Stomach smooth muscle (tissue), 2 donors: ENCODE data around the gene PUS1.

Experiments
- H3K27ac ChIP-seq: one replicate; pipeline ENCODE4 v1.7.0; 2013; ENCODE audit warnings: mild to moderate bottlenecking, low read length, inconsistent platforms
- H3K27me3 ChIP-seq, 2 donors: one replicate each; pipeline ENCODE4 v1.7.0; 2013; ENCODE audit warnings: low read length in 2 of 2; ENCODE audit not compliant: insufficient read depth in 2 of 2, control insufficient read depth in 1 of 2
- H3K36me3 ChIP-seq, 2 donors: one replicate each; pipeline ENCODE4 v1.7.0; 2013; ENCODE audit warnings: low read length in 2 of 2; ENCODE audit not compliant: control insufficient read depth in 2 of 2, insufficient read depth in 2 of 2
- H3K4me1 ChIP-seq: one replicate; pipeline ENCODE4 v1.7.0; 2013; ENCODE audit warnings: low read length; ENCODE audit not compliant: control insufficient read depth, insufficient read depth
- H3K4me3 ChIP-seq, 2 donors: one replicate each; pipeline ENCODE4 v1.7.0; 2013; ENCODE audit warnings: low read length in 2 of 2
- H3K9ac ChIP-seq, 2 donors: one replicate each; pipeline ENCODE4 v1.7.0; 2013; ENCODE audit warnings: low read length in 2 of 2, mild to moderate bottlenecking in 1 of 2
- H3K9me3 ChIP-seq, 2 donors: one replicate each; pipeline ENCODE4 v1.7.0; 2013; ENCODE audit warnings: low read length in 2 of 2; ENCODE audit not compliant: control insufficient read depth in 2 of 2
- donor health status: healthy.
- donor health status: Pancreatic carcinoma.

PUS1 gene

DNA sequence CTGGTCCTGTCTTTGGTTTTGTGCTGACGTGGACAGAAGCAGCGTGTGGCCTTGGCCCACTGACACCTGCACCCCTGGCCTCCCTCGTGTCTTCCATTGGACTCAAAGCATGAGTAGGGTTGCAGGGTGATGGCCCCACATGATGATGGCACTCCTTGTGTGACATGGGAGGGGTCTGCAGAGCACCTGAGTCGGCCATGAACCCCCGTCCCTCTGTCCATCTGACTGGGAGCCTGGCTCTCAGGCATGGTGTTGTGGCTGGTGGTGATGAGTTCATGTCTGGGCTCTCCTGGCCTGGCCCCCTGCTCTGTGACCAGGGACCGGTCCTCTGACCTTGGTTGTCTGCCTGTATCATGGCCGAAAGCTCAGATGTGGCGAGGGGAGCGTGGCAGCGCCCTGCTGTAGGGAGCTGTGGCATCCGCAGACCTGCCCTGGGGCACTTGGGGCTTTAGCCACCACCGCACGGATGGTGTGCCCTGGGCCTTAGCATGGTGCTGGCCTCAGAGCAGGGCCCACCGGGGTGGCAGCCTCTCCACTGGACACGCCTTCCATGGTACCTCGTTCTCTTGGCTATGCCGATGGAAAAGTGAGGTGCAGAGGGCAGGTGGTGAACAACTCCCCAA lies 17.9 kb upstream of the PUS1 start:
- no peaks in the 10 kb centered on the region for H3K27me3 ChIP-seq
- H3K27ac ChIP-seq: no peak overlapping the region
- no peak overlapping the region for H3K9ac ChIP-seq
- peaks cover 20% of the 10 kb centered on the region for H3K4me1 ChIP-seq
- H3K36me3 ChIP-seq: peaks cover 29 to 57% of the 10 kb centered on the region in 2 donors
- no peak overlapping the region for H3K4me3 ChIP-seq
- H3K9me3 ChIP-seq: no peaks in the 10 kb centered on the region

DNA sequence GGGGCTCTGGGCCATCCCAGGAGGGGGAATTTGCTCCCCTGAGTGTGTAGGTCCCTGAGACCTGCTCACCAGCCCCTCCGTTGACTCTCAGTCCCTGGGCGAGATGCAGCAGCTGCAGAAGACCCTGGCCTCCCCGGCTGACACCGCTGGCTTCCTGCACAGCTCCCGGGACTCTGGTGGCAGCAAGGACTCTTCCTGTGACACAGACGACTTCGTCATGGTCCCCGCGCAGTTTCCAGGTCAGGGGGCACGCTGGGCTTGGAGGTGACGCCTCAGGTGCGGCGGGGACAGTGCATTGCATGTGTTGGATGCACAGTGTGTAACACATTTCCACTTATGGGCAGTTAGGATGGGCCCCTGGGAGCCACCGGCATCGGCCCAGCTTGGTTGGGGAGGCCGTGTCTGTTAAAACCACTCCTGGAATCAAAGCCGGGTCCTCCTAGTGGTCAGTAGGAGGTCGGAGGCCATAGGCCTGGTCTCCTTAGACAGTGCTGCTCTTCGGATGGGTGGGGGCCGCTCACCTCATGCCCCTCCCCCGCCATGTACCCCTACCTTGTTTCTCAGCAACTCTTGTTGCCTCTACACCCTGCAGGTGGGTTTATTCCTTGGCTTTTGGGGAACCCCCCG lies 17.1 kb upstream of the PUS1 start:
- Histone ChIP-seq H3K9me3 (no peaks in the 10 kb centered on the region), H3K4me1 (peaks cover 20% of the 10 kb centered on the region), H3K4me3 (no peak overlapping the region), H3K36me3 (peaks cover 32 to 56% of the 10 kb centered on the region in 2 donors), H3K9ac (no peak overlapping the region), H3K27me3 (no peaks in the 10 kb centered on the region), H3K27ac (peak overlapping the region; percentile 67)

DNA sequence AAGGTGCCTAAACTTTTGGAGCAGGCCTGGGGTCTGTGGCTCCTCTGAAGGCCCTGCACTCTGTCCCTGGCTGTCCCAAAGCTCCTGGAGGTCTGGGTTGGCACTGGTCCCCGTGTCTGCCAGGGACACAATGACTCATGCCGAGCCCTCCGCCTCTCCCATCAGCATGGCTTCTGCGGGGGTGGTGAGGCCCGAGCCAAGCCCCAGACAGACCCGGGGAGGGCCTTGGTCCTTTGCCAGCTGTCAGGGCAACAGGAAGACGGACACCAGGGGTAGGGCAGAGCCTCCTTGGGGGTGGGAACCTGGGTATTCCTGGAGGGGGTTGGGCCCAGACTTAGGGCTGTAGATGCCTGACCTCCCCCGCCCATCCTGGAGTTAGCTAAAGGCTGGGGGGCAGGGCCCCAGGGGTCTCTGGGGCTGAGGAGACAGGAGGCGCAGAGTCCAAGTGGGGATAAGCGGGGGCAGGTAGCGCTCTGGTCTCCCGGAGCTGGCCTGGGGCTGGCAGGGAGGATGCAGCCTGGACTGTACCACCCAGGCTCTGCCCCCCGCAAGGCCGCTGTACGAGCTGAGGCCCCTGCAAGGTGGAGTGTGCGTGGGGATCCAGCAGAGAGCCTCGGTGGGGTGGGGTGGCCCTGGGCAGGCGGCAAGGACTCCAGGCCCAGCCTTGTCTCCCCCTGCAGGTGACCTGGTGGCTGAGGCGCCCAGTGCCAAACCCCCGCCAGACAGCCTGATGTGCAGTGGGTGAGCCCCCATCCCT lies 16.4 kb upstream of the PUS1 start:
- H3K4me3 ChIP-seq: no peak overlapping the region
- no peaks in the 10 kb centered on the region for H3K27me3 ChIP-seq
- H3K9me3 ChIP-seq: no peaks in the 10 kb centered on the region
- H3K9ac ChIP-seq: no peak overlapping the region
- peaks cover 20% of the 10 kb centered on the region for H3K4me1 ChIP-seq
- H3K27ac ChIP-seq: peak overlapping the region; percentile 67
- peaks cover 30 to 52% of the 10 kb centered on the region in 2 donors for H3K36me3 ChIP-seq

DNA sequence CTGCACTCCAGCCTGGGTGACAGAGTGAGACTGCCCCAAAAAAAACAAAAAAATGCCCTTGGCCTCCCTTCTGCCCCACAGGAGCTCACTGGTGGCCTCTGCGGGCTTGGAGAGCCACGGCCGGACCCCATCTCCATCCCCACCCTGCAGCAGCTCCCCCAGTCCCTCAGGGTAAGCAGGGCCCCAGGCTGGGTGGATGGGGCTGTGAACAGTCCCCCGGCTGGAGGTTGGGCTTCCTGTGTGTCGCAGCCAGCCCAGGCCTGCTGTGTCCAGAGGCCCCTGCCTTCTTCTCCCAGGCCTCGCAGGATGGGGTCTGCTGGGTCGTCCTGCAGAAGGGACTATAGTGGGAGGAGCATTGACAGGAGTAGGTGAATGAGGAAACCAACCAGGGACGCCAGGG lies 15.4 kb upstream of the PUS1 start:
- Histone ChIP-seq H3K4me1 (peaks cover 20% of the 10 kb centered on the region), H3K9ac (no peak overlapping the region), H3K27ac (no peak overlapping the region), H3K36me3 (peaks cover 30 to 52% of the 10 kb centered on the region in 2 donors), H3K9me3 (no peaks in the 10 kb centered on the region), H3K27me3 (no peaks in the 10 kb centered on the region), H3K4me3 (no peak overlapping the region)

DNA sequence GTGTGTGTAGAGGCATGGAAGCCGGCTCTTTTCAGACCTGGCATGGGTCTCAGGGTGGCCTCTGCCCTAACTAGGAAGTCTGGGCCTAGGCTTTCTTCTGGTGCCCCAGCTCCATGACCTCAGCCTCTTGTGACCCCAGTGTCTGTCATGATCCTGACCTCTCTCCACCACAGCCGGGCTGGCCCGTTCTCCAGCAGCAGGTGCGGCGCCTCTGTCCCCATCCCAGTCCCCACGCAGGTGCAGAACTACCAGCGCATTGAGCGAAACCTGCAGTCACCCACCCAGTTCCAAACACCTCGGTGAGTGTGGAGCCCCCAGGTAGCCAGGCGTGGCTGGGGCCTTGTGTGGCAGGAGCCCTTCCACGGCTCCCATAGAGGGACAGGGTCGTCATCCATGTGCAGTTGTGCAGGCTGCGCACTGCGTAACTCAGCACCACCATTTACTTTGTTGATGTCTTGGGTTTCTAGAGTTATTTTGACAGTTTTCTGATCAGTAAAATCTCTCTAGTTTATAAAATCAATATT lies 14.8 kb upstream of the PUS1 start:
- H3K27ac ChIP-seq: no peak overlapping the region
- H3K27me3 ChIP-seq: no peaks in the 10 kb centered on the region
- H3K4me1 ChIP-seq: peaks cover 20% of the 10 kb centered on the region
- peaks cover 30 to 50% of the 10 kb centered on the region in 2 donors for H3K36me3 ChIP-seq
- H3K9me3 ChIP-seq: no peaks in the 10 kb centered on the region
- H3K9ac ChIP-seq: no peak overlapping the region
- no peak overlapping the region for H3K4me3 ChIP-seq

DNA sequence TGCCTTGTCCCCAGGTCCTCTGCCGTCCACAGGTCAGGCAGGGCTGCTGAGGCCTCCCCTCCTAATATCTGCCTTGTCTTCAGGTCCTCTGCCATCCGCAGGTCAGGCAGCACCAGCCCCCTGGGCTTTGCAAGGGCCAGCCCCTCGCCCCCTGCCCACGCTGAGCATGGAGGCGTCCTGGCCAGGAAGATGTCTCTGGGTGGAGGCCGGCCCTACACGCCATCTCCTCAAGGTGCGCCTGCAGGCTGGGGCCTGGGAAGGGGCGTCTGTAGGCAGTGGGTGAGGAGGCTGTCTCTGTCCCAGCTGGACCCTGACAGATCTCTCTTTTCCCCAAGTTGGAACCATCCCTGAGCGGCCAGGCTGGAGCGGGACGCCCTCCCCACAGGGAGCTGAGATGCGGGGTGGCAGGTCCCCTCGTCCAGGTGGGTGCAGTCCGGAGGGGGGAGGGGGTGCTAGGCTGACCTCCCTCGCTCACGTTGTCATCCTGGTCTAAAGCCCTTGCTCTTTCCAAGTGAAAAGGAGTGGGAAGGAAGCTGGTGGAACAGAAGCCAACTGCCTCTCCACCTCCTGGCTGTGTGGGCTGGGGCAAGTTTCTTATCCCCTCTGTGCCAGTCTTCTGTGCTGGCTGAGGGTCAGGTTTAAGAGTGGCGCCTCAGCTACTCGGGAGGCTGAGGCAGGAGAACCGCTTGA lies 13.9 kb upstream of the PUS1 start:
- H3K4me1 ChIP-seq: peaks cover 20% of the 10 kb centered on the region
- H3K36me3 ChIP-seq: peaks cover 30 to 49% of the 10 kb centered on the region in 2 donors
- H3K9ac ChIP-seq: no peak overlapping the region
- no peak overlapping the region for H3K4me3 ChIP-seq
- H3K27ac ChIP-seq: no peak overlapping the region
- H3K27me3 ChIP-seq: no peaks in the 10 kb centered on the region
- H3K9me3 ChIP-seq: no peaks in the 10 kb centered on the region

DNA sequence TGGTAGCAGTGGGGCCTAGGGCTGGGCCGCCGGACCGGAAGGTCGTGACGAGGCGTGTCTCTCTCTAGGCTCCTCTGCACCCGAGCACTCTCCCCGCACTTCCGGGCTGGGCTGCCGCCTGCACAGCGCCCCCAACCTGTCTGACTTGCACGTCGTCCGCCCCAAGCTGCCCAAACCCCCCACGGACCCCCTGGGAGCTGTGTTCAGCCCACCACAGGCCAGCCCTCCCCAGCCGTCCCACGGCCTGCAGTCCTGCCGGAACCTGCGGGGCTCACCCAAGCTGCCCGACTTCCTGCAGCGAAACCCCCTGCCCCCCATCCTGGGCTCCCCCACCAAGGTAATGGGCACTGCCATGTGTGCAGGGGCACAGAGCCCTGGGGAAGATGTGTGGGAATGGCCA lies 13.3 kb upstream of the PUS1 start:
- Histone ChIP-seq H3K4me3 (no peak overlapping the region), H3K27me3 (no peaks in the 10 kb centered on the region), H3K36me3 (peaks cover 31 to 50% of the 10 kb centered on the region in 2 donors), H3K27ac (peak overlapping the region; percentile 6), H3K9ac (no peak overlapping the region), H3K4me1 (peaks cover 20% of the 10 kb centered on the region), H3K9me3 (no peaks in the 10 kb centered on the region)

DNA sequence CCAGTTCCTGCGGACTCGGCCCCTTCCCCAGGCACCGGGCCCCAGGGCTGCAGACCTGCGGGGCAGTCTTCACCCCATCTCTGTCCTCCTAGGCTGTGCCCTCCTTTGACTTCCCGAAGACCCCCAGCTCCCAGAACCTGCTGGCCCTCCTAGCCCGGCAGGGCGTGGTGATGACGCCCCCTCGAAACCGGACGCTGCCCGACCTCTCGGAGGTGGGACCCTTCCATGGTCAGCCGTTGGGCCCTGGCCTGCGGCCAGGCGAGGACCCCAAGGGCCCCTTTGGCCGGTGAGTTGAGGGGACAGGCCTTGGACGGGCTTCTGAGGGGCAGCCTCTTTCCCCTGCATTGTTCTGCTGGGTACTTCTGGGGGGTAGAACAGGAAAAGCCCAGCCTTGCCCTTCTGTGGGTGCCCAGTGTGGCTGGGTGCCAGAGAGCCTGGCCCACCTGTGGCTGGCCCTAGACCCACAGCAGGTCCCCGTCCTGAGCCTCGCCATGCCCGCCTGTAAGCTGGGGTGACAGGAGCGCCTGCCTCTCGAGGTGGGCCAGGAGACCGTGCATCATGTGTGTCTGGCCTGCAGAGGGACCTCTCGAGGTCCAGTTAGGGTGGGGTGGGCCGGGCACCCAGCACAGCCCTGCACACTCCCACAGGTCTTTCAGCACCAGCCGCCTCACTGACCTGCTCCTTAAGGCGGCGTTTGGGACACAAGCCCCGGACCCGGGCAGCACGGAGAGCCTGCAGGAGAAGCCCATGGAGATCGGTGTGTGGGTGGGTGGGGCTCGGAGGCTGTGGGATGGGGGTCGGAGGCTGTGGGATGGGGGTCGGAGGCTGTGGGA lies 12.6 kb upstream of the PUS1 start:
- no peaks in the 10 kb centered on the region for H3K9me3 ChIP-seq
- peak overlapping the region; percentile 6 for H3K27ac ChIP-seq
- no peak overlapping the region for H3K9ac ChIP-seq
- H3K4me1 ChIP-seq: peaks cover 16% of the 10 kb centered on the region
- no peak overlapping the region for H3K4me3 ChIP-seq
- no peaks in the 10 kb centered on the region for H3K27me3 ChIP-seq
- peaks cover 28 to 46% of the 10 kb centered on the region in 2 donors for H3K36me3 ChIP-seq

DNA sequence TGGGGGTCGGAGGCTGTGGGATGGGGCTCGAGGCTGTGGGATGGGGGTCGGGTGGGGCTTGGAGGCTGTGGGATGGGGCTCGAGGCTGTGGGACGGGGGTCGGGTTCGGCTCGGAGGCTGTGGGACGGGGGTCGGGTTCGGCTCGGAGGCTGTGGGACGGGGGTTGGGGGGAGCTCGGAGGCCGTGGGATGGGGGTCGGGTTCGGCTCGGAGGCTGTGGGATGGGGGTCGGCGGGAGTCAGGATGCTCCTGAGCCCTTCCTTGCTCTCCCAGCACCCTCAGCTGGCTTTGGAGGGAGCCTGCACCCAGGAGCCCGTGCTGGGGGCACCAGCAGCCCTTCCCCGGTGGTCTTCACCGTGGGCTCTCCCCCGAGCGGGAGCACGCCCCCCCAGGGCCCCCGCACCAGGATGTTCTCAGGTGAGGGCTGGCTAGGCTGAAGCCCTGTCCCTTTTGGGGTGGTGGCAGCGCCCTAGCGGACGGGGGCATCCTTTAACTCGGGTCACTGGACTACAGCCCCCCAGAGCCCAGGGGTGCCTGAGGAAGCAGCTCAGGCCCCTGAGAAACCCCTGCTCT lies 11.9 kb upstream of the PUS1 start:
- no peak overlapping the region for H3K4me3 ChIP-seq
- H3K9ac ChIP-seq: no peak overlapping the region
- H3K27me3 ChIP-seq: no peaks in the 10 kb centered on the region
- peaks cover 9% of the 10 kb centered on the region for H3K4me1 ChIP-seq
- no peak overlapping the region for H3K27ac ChIP-seq
- H3K9me3 ChIP-seq: no peaks in the 10 kb centered on the region
- H3K36me3 ChIP-seq: peaks cover 28 to 43% of the 10 kb centered on the region in 2 donors
